Measurements from ENCODE around the gene SPHKAP. TPM values are rescaled to one million over a fixed set of nuclear protein-coding genes. Genes with fewer than 3 reads are reported as not detected.

SPHKAP gene
- total RNA-seq = not detected in 2 replicates

DNA sequence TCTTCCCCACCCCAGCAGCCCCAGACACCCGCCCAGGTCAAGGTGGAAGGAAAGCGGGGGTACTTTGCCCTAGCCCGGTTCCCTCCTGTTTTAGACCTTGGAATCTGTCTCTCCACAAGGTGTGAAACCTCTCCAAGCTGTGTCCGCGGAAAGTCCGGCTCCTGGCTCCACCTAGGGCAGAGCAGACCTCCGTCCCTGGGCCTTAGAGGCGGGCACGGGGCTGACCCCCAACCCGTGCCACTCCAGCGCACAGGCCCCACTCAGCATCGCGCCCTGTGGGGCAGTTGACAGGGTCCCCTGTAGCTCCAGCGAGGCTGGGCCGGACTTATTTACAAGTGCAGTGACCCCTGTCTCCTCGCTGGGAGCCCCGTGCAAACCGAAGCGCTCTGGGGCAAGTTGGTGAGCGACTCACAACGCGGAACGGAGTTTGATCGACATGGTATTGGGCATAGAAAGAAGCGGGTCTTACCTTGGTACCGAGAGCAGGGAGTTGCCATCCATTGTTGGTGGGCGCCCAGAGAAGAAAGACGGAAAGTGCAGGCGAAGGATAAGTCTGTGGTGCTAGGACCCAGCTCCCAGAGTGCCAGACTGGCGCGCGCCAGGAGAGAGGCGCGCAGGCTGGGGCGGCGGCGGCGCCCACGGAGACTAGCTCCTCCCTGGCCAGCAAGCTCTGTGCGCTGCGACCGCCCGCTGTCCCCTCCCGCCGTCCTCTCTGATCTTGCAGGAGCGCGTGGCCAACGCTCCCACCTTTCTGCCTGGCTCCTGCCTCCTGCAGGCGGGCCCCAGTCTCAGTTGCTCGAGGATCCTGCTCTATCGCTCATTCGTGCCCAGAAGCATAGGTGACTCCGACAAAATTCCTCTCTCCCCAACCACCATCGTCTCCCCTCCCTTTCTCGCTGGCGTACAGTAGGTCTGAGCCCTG is at the start of gene SPHKAP:
Gene SPHKAP, minus strand, starts transcription at position 590 of the 922 bp plus-strand sequence. Its CDS starts 89 bp downstream, at position 501.

